HS-27A (cell line): Measurements from ENCODE around the gene NUP50.

Experiments
- DNase-seq: peaks from one replicate; pipeline ENCODE4 v3.0.0-alpha.2; 2012; ENCODE audit warnings: low read depth, missing footprints

Gene NUP50

GRCh38 chr22:45163451-45164269 lies at the start of gene NUP50:
NUP50 (plus strand) TSS chr22:45163925; CDS start chr22:45168178, 4,253 bp downstream.
- DNase-seq, result peak; percentile 78

GRCh38 chr22:45120440-45120839 lies 43.3 kb upstream of the NUP50 start:
- no peak for DNase-seq

- DNase-seq, result no peak
These were observed 42.8 kb upstream of the NUP50 start for GRCh38 chr22:45120931-45121330.

- DNase-seq, result no peak
These were observed 39.4 kb upstream of the NUP50 start for GRCh38 chr22:45124176-45124847.

- no peak for DNase-seq
These were observed 38.5 kb upstream of the NUP50 start for GRCh38 chr22:45125188-45125587.

GRCh38 chr22:45127866-45128265 lies 35.9 kb upstream of the NUP50 start:
- peak; percentile 29 for DNase-seq

- no peak for DNase-seq
These were observed 33.8 kb upstream of the NUP50 start for GRCh38 chr22:45129703-45130524.

- DNase-seq, result no peak
These were observed 32.8 kb upstream of the NUP50 start for GRCh38 chr22:45130891-45131290.

- no peak for DNase-seq
These were observed 32.0 kb upstream of the NUP50 start for GRCh38 chr22:45131749-45132148.

GRCh38 chr22:45134313-45134712 lies 29.4 kb upstream of the NUP50 start:
- DNase-seq, result no peak

- no peak for DNase-seq
These were observed 27.1 kb upstream of the NUP50 start for GRCh38 chr22:45136594-45136993.

- no peak for DNase-seq
These were observed 24.0 kb upstream of the NUP50 start for GRCh38 chr22:45139693-45140092.

- no peak for DNase-seq
These were observed 21.3 kb upstream of the NUP50 start for GRCh38 chr22:45142376-45142775.

GRCh38 chr22:45144916-45145315 lies 18.8 kb upstream of the NUP50 start:
- no peak for DNase-seq

- DNase-seq, result no peak
These were observed 14.1 kb upstream of the NUP50 start for GRCh38 chr22:45149671-45150070.

GRCh38 chr22:45150139-45150538 lies 13.6 kb upstream of the NUP50 start:
- DNase-seq, result no peak

- no peak for DNase-seq
These were observed 12.2 kb upstream of the NUP50 start for GRCh38 chr22:45151503-45151902.

- DNase-seq, result no peak
These were observed 9.3 kb upstream of the NUP50 start for GRCh38 chr22:45154383-45154782.

- DNase-seq, result no peak
These were observed 8.5 kb upstream of the NUP50 start for GRCh38 chr22:45155050-45155840.

- no peak for DNase-seq
These were observed 5.8 kb upstream of the NUP50 start for GRCh38 chr22:45157907-45158306.

- DNase-seq, result no peak
These were observed 3.9 kb upstream of the NUP50 start for GRCh38 chr22:45159652-45160462.
